HEK293 (cell line): ENCODE measurements around the gene UNC5CL.

Source experiments
- CTCF ChIA-PET: fragments of 350-600 bp; formaldehyde crosslinking; extraction: SDS; loops from one replicate; lab custom pipeline; 2021; ENCODE audit warnings: antibody characterized with exemption; lab: Yijun Ruan, JAX
- POLR2A ChIA-PET: fragments of 300-600 bp; formaldehyde crosslinking; extraction: SDS; loops from one replicate; lab custom pipeline; 2020; ENCODE audit warnings: antibody characterized with exemption, inconsistent platforms; lab: Yijun Ruan, JAX
- H3K27ac ChIP-seq: fragments of 200-500 bp; sonication (Bioruptor generic); 2 replicates; pipeline ENCODE4 v1.5.1; 2014; ENCODE audit warnings: low read depth, low read length, control low read depth, inconsistent platforms; ENCODE audit errors: extremely low read depth
- H3K36me3 ChIP-seq, 2 experiments: fragments of 200-500 bp in 1 of 2; sonication (Bioruptor generic) in 1 of 2; 1 replicate in 1 of 2; 2 replicates in 1 of 2; pipeline ENCODE4 v1.5.1; 2014 to 2017; ENCODE audit warnings: inconsistent platforms in 2 of 2, low read length in 2 of 2; ENCODE audit not compliant: control insufficient read depth in 2 of 2, insufficient read depth in 1 of 2
- H3K4me1 ChIP-seq: fragments of 200-500 bp; sonication (Bioruptor generic); 2 replicates; pipeline ENCODE4 v1.5.1; 2014; ENCODE audit warnings: mild to moderate bottlenecking, low read length, inconsistent platforms; ENCODE audit not compliant: control insufficient read depth, insufficient read depth
- H3K4me3 ChIP-seq: 2 replicates; pipeline ENCODE4 v1.5.1; 2011; ENCODE audit warnings: low read depth, mild to moderate bottlenecking, control low read depth, low read length, moderate library complexity
- H3K9me3 ChIP-seq: fragments of 200-500 bp; sonication (Bioruptor generic); 2 replicates; pipeline ENCODE4 v1.5.1; 2014; ENCODE audit warnings: low read depth, low read length, inconsistent platforms; ENCODE audit not compliant: control insufficient read depth, insufficient read depth
- AEBP2 ChIP-seq: fragments of 450-650 bp; formaldehyde crosslinking; IDR thresholded peaks from 2 replicates; pipeline ENCODE4 v1.5.1; 2016; ENCODE audit warnings: missing biosample characterization, missing genetic modification characterization, borderline replicate concordance
- HOXC10 ChIP-seq: sonication (generic); formaldehyde crosslinking; IDR thresholded peaks from 2 replicates; pipeline ENCODE4 v1.8.1; 2023; ENCODE audit warnings: mild to moderate bottlenecking, missing genetic modification reagents
- KLF10 ChIP-seq: fragments of 450-650 bp; IDR thresholded peaks from 2 replicates; pipeline ENCODE4 v1.5.1; 2018; ENCODE audit warnings: missing biosample characterization, mild to moderate bottlenecking, missing genetic modification characterization
- KLF17 ChIP-seq: fragments of 450-650 bp; formaldehyde crosslinking; IDR thresholded peaks from 2 replicates; pipeline ENCODE4 v1.5.1; 2016; ENCODE audit warnings: missing biosample characterization, missing genetic modification characterization
- KLF9 ChIP-seq: fragments of 450-650 bp; formaldehyde crosslinking; IDR thresholded peaks from 2 replicates; pipeline ENCODE4 v1.5.1; 2016; ENCODE audit warnings: missing biosample characterization, missing genetic modification characterization, low read depth
- MYNN ChIP-seq: fragments of 450-650 bp; formaldehyde crosslinking; IDR thresholded peaks from 2 replicates; pipeline ENCODE4 v1.5.1; 2016; ENCODE audit warnings: missing biosample characterization, missing genetic modification characterization, borderline replicate concordance
- OVOL3 ChIP-seq: fragments of 450-650 bp; formaldehyde crosslinking; IDR thresholded peaks from 2 replicates; pipeline ENCODE4 v1.5.1; 2016; ENCODE audit warnings: missing biosample characterization, missing genetic modification characterization
- PRDM4 ChIP-seq: fragments of 450-650 bp; formaldehyde crosslinking; IDR thresholded peaks from 2 replicates; pipeline ENCODE4 v1.5.1; 2017; ENCODE audit warnings: missing biosample characterization, missing genetic modification characterization
- SP7 ChIP-seq: fragments of 450-650 bp; formaldehyde crosslinking; IDR thresholded peaks from 2 replicates; pipeline ENCODE4 v1.5.1; 2016; ENCODE audit warnings: missing biosample characterization, missing genetic modification characterization
- ZBTB20 ChIP-seq: fragments of 450-650 bp; formaldehyde crosslinking; IDR thresholded peaks from 2 replicates; pipeline ENCODE4 v1.5.1; 2016; ENCODE audit warnings: missing biosample characterization, missing genetic modification characterization
- ZEB2 ChIP-seq: fragments of 450-650 bp; formaldehyde crosslinking; IDR thresholded peaks from 2 replicates; pipeline ENCODE4 v1.5.1; 2016; ENCODE audit warnings: missing biosample characterization, missing genetic modification characterization
- ZNF16 ChIP-seq: fragments of 450-650 bp; formaldehyde crosslinking; IDR thresholded peaks from 2 replicates; pipeline ENCODE4 v1.5.1; 2016; ENCODE audit warnings: low read depth, missing biosample characterization, missing genetic modification characterization
- ZNF169 ChIP-seq: fragments of 450-650 bp; formaldehyde crosslinking; IDR thresholded peaks from 2 replicates; pipeline ENCODE4 v1.5.1; 2016; ENCODE audit warnings: missing biosample characterization, missing genetic modification characterization
- ZNF266 ChIP-seq: fragments of 450-650 bp; formaldehyde crosslinking; IDR thresholded peaks from 2 replicates; pipeline ENCODE4 v1.5.1; 2016; ENCODE audit warnings: missing biosample characterization, missing genetic modification characterization, low read depth
- ZNF398 ChIP-seq: fragments of 450-650 bp; formaldehyde crosslinking; IDR thresholded peaks from 2 replicates; pipeline ENCODE4 v1.5.1; 2017; ENCODE audit warnings: missing biosample characterization, missing genetic modification characterization
- ZNF518A ChIP-seq: fragments of 450-650 bp; formaldehyde crosslinking; conservative IDR thresholded peaks from 2 replicates; pipeline ENCODE4 v1.5.1; 2016; ENCODE audit warnings: low read depth, missing biosample characterization, missing genetic modification characterization
- ZNF530 ChIP-seq: fragments of 450-650 bp; formaldehyde crosslinking; IDR thresholded peaks from 2 replicates; pipeline ENCODE4 v1.5.1; 2016; ENCODE audit warnings: low read depth, missing biosample characterization, missing genetic modification characterization
- ZNF558 ChIP-seq: fragments of 450-650 bp; formaldehyde crosslinking; IDR thresholded peaks from 2 replicates; pipeline ENCODE4 v1.5.1; 2016; ENCODE audit warnings: missing biosample characterization, missing genetic modification characterization
- ZNF639 ChIP-seq: fragments of 450-650 bp; formaldehyde crosslinking; IDR thresholded peaks from 2 replicates; pipeline ENCODE4 v1.5.1; 2016; ENCODE audit warnings: missing biosample characterization, missing genetic modification characterization
- ZSCAN18 ChIP-seq: fragments of 450-650 bp; formaldehyde crosslinking; IDR thresholded peaks from 2 replicates; pipeline ENCODE4 v1.5.1; 2016; ENCODE audit warnings: missing biosample characterization, missing genetic modification characterization

The UNC5CL gene

GRCh38 chr6:41071923-41072835 lies 33.2 kb upstream of the UNC5CL start, which contains the start of gene OARD1:
OARD1 (minus strand) TSS chr6:41072356; CDS start chr6:41071634, 722 bp downstream.
- H3K4me3 ChIP-seq, result peak within 1 kb of the TSS; percentile 95
- POLR2A ChIA-PET, result interaction anchor here (0.6 to 1.5 kb wide), 20 partner anchors 9 to 1709 kb away, joined by 3 to 8 read pairs (median 3); partner anchors contain the start of gene TAF8
- H3K9me3 ChIP-seq, result no peaks in the 10 kb centered on the region
- H3K27ac ChIP-seq, result peak within 1 kb of the TSS; percentile 94
- peaks cover 0 to 23% of the 10 kb centered on the region in 2 experiments; a peak in 1 of 3 replicates for H3K36me3 ChIP-seq
- CTCF ChIA-PET, result interaction anchor here (0.6 to 5.0 kb wide), 8 partner anchors 10 to 1356 kb away, joined by 3 to 25 read pairs (median 3); no protein-coding TSS in a partner anchor
- H3K4me1 ChIP-seq, result 0 out of 2 replicates have a peak, but pooled peaks cover 2% of the 10 kb centered on the region
- TF ChIP-seq ZNF530 (tag by site-specific recombination) (no peak), ZSCAN18 (tag by site-specific recombination) (peak; percentile 59; the same call in 1 of the 2 replicates), SP7 (peak; percentile 55; the same call in 1 of the 2 replicates), ZNF398 (tag by site-specific recombination) (peak; percentile 22; the same call in 1 of the 2 replicates), ZNF558 (tag by site-specific recombination) (no peak), ZNF639 (tag by site-specific recombination) (peak; percentile 54; the same call in 1 of the 2 replicates), ZNF169 (tag by site-specific recombination) (no peak), ZBTB20 (tag by site-specific recombination) (peak; percentile 88), ZEB2 (peak; percentile 97), ZNF518A (tag by site-specific recombination) (peak; percentile 74), MYNN (tag by site-specific recombination) (no peak), KLF10 (tag by site-specific recombination) (peak; percentile 99), ZNF16 (no peak), OVOL3 (0 out of 2 replicates have a peak, but pooled peaks have one; percentile 43), PRDM4 (peak; percentile 22; the same call in 1 of the 2 replicates), KLF9 (tag by site-specific recombination) (peak; percentile 98), AEBP2 (tag by site-specific recombination) (no peak), ZNF266 (tag by site-specific recombination) (0 out of 2 replicates have a peak, but pooled peaks have one; percentile 11), KLF17 (peak; percentile 62), HOXC10 (CRISPR knock-in tag) (peak; percentile 95; the same call in 1 of the 2 replicates)
